HG02973 (cell line): ENCODE measurements around the gene IL6R.
"Not testable (repeated sequence)": the region's sequence is repeated elsewhere in the genome, so short reads cannot be mapped to it uniquely, and the experiment has no call there.

ENCODE experiments used
- ATAC-seq: cut with Tn5 transposase; IDR thresholded peaks from one replicate; pipeline ENCODE4 v1.9.1; 2021; ENCODE audit warnings: moderate library complexity; ENCODE audit not compliant: unreplicated experiment

Gene IL6R

GRCh38 chr1:154406572-154406879 lies 1.4 kb downstream of the IL6R start:
- no peak for ATAC-seq

- no peak for ATAC-seq
These were observed 1.7 kb downstream of the IL6R start for GRCh38 chr1:154406886-154407197.

GRCh38 chr1:154407198-154408091 lies 2.3 kb downstream of the IL6R start:
- ATAC-seq: no peak

- ATAC-seq: no peak
These were observed 3.1 kb downstream of the IL6R start for GRCh38 chr1:154408174-154408777.

- ATAC-seq: no peak
These were observed 5.2 kb downstream of the IL6R start for GRCh38 chr1:154410185-154410827.

GRCh38 chr1:154411525-154411924 lies 6.4 kb downstream of the IL6R start:
- ATAC-seq: no peak

GRCh38 chr1:154413177-154413783 lies 8.1 kb downstream of the IL6R start:
- ATAC-seq: no peak

- no peak for ATAC-seq
These were observed 9.5 kb downstream of the IL6R start for GRCh38 chr1:154414606-154415005.

- ATAC-seq: no peak
These were observed 11.6 kb downstream of the IL6R start for GRCh38 chr1:154416471-154417337.

- no peak for ATAC-seq
These were observed 12.1 kb downstream of the IL6R start for GRCh38 chr1:154417338-154417608.

GRCh38 chr1:154418062-154418921 lies 13.1 kb downstream of the IL6R start:
- no peak for ATAC-seq

- no peak for ATAC-seq
These were observed 13.9 kb downstream of the IL6R start for GRCh38 chr1:154418923-154419619.

- no peak for ATAC-seq
These were observed 14.8 kb downstream of the IL6R start for GRCh38 chr1:154419620-154420571.

- ATAC-seq: no peak
These were observed 16.1 kb downstream of the IL6R start for GRCh38 chr1:154420961-154421924.

- ATAC-seq: not testable (repeated sequence)
These were observed 16.9 kb downstream of the IL6R start for GRCh38 chr1:154422049-154422448.

GRCh38 chr1:154422521-154422920 lies 17.4 kb downstream of the IL6R start:
- ATAC-seq: no peak

- ATAC-seq: no peak
These were observed 18.3 kb downstream of the IL6R start for GRCh38 chr1:154423304-154423987.
